ENCODE data around the gene OR2AE1. TPM values are rescaled to one million over a fixed set of nuclear protein-coding genes. Genes with fewer than 3 reads are reported as not detected.

The OR2AE1 gene
- total RNA-seq, 4 donors from 2014 or later: not detected

GRCh38 chr7:99839287-99840021 lies 37.4 kb downstream of the OR2AE1 start:
- no peaks in the 10 kb centered on the region for H3K27me3 ChIP-seq
- H3K4me3 ChIP-seq: peak overlapping the region in 1 of 4 donors; percentile 20
- peak; percentile 79 to 81 for TF ChIP-seq POLR2A (IDR thresholded peaks at IDR 0.05)
- TF ChIP-seq CTCF (IDR thresholded peaks at IDR 0.05): no peak
- DNase-seq: peak in 1 of 3 donors; percentile 60
- peak overlapping the region in 3 of 4 donors; percentile 56 to 75 (median 67) for H3K27ac ChIP-seq
- no peaks in the 10 kb centered on the region for H3K9me3 ChIP-seq
- H3K36me3 ChIP-seq: no peaks in the 10 kb centered on the region
- H3K4me1 ChIP-seq: peaks cover 0 to 5% (median 0%) of the 10 kb centered on the region in 4 donors

GRCh38 chr7:99837649-99838361 lies 39.0 kb downstream of the OR2AE1 start:
- Histone ChIP-seq H3K36me3 (no peaks in the 10 kb centered on the region), H3K27ac (peak overlapping the region in 2 of 4 donors; percentile 20 to 54), H3K4me3 (no peak overlapping the region), H3K9me3 (no peaks in the 10 kb centered on the region), H3K27me3 (no peaks in the 10 kb centered on the region), H3K4me1 (peaks cover 0 to 5% (median 0%) of the 10 kb centered on the region in 4 donors)
- peak in 3 of 6 experiments; percentile 64 to 83 (median 67) for TF ChIP-seq CTCF (IDR thresholded peaks at IDR 0.05)
- no peak for TF ChIP-seq POLR2A (IDR thresholded peaks at IDR 0.05)
- DNase-seq: no peak

- no peak for TF ChIP-seq CTCF (IDR thresholded peaks at IDR 0.05)
- TF ChIP-seq POLR2A (IDR thresholded peaks at IDR 0.05): no peak
- peaks cover 0 to 5% (median 0%) of the 10 kb centered on the region in 4 donors for H3K4me1 ChIP-seq
- no peaks in the 10 kb centered on the region for H3K9me3 ChIP-seq
These were observed 41.6 kb downstream of the OR2AE1 start for GRCh38 chr7:99835189-99835588.

GRCh38 chr7:99834382-99834781 lies 42.5 kb downstream of the OR2AE1 start:
- peaks cover 0 to 6% (median 0%) of the 10 kb centered on the region in 4 donors for H3K4me1 ChIP-seq
- DNase-seq: no peak
- H3K27me3 ChIP-seq: no peaks in the 10 kb centered on the region
- H3K4me3 ChIP-seq: no peak overlapping the region
- TF ChIP-seq CTCF (IDR thresholded peaks at IDR 0.05) (no peak), POLR2A (IDR thresholded peaks at IDR 0.05) (no peak)
- no peak overlapping the region for H3K27ac ChIP-seq
- H3K36me3 ChIP-seq: no peaks in the 10 kb centered on the region
- no peaks in the 10 kb centered on the region for H3K9me3 ChIP-seq

More at GRCh38 chr7:99835189-99835588, 41.6 kb downstream of the OR2AE1 start:
- Histone ChIP-seq H3K36me3 (no peaks in the 10 kb centered on the region), H3K27me3 (no peaks in the 10 kb centered on the region), H3K27ac (no peak overlapping the region), H3K4me3 (no peak overlapping the region)
- no peak for DNase-seq

- Histone ChIP-seq H3K9me3 (no peaks in the 10 kb centered on the region), H3K27me3 (no peaks in the 10 kb centered on the region), H3K4me3 (no peak overlapping the region), H3K4me1 (peaks cover 0 to 14% (median 0%) of the 10 kb centered on the region in 4 donors), H3K27ac (no peak overlapping the region), H3K36me3 (no peaks in the 10 kb centered on the region)
- TF ChIP-seq CTCF (IDR thresholded peaks at IDR 0.05): no peak
- TF ChIP-seq POLR2A (IDR thresholded peaks at IDR 0.05): no peak
- DNase-seq: no peak
These were observed 43.5 kb downstream of the OR2AE1 start for GRCh38 chr7:99833289-99833877.

Data from Peyer's patch (tissue), 4 donors.